Measurements from ENCODE around the gene LIN28B.

The LIN28B gene

GRCh38 chr6:105015482-105015881, 58.6 kb downstream of the LIN28B start:
- DNase-seq: no peak

- DNase-seq: no peak
Observed at GRCh38 chr6:105019285-105019684, 62.4 kb downstream of the LIN28B start.

GRCh38 chr6:105021399-105021798, 64.5 kb downstream of the LIN28B start:
- DNase-seq: no peak

GRCh38 chr6:105022416-105022815, 65.5 kb downstream of the LIN28B start:
- DNase-seq: no peak

GRCh38 chr6:105024803-105025202, 67.9 kb downstream of the LIN28B start:
- no peak for DNase-seq

- no peak for DNase-seq
Observed at GRCh38 chr6:105028898-105029297, 72.0 kb downstream of the LIN28B start.

GRCh38 chr6:105029581-105029980, 72.7 kb downstream of the LIN28B start:
- DNase-seq: no peak

- no peak for DNase-seq
Observed at GRCh38 chr6:105034470-105034869, 77.6 kb downstream of the LIN28B start.

GRCh38 chr6:105035299-105035698, 78.4 kb downstream of the LIN28B start:
- DNase-seq: no peak

- DNase-seq: no peak
Observed at GRCh38 chr6:105036351-105036750, 79.4 kb downstream of the LIN28B start.

GRCh38 chr6:105038259-105038658, 81.4 kb downstream of the LIN28B start:
- DNase-seq: no peak

GRCh38 chr6:105041880-105042279, 85.0 kb downstream of the LIN28B start:
- no peak for DNase-seq

GRCh38 chr6:105042648-105043047, 85.7 kb downstream of the LIN28B start:
- DNase-seq: no peak

- DNase-seq: no peak
Observed at GRCh38 chr6:105043979-105044378, 87.1 kb downstream of the LIN28B start.

- no peak for DNase-seq
Observed at GRCh38 chr6:105045526-105045925, 88.6 kb downstream of the LIN28B start.

- DNase-seq: no peak
Observed at GRCh38 chr6:105051941-105052471, 95.1 kb downstream of the LIN28B start.

GRCh38 chr6:105056646-105057045, 99.7 kb downstream of the LIN28B start:
- DNase-seq: no peak

- no peak for DNase-seq
Observed at GRCh38 chr6:105057160-105057559, 100.3 kb downstream of the LIN28B start.

GRCh38 chr6:105058316-105058715, 101.4 kb downstream of the LIN28B start:
- DNase-seq: no peak

GRCh38 chr6:105058846-105059245, 101.9 kb downstream of the LIN28B start:
- no peak for DNase-seq

GRCh38 chr6:105066233-105066632, 109.3 kb downstream of the LIN28B start:
- no peak for DNase-seq

- DNase-seq: no peak
Observed at GRCh38 chr6:105066836-105067235, 109.9 kb downstream of the LIN28B start.

- DNase-seq: no peak
Observed at GRCh38 chr6:105067329-105067728, 110.4 kb downstream of the LIN28B start.

- no peak for DNase-seq
Observed at GRCh38 chr6:105068407-105068806, 111.5 kb downstream of the LIN28B start.

- no peak for DNase-seq
Observed at GRCh38 chr6:105069821-105070445, 113.0 kb downstream of the LIN28B start.

All from CD4-positive, alpha-beta T cell treated with Interleukin-17A for 4 hours (primary cell).